BE2C (cell line): ENCODE measurements around the gene FOSB.

Source experiments
- DNase-seq: peaks from one replicate; pipeline ENCODE4 v3.0.0-alpha.2; 2020
- H3K27me3 ChIP-seq: fragments of 250-450 bp; sonication (Bioruptor Pico); 2 replicates; pipeline ENCODE4 v1.5.1; 2020; ENCODE audit warnings: mild to moderate bottlenecking
- H3K36me3 ChIP-seq: fragments of 250-450 bp; sonication (Bioruptor Pico); 2 replicates; pipeline ENCODE4 v1.5.1; 2020; ENCODE audit warnings: mild to moderate bottlenecking
- H3K4me1 ChIP-seq: fragments of 250-450 bp; sonication (Bioruptor Pico); 2 replicates; pipeline ENCODE4 v1.5.1; 2020
- H3K4me3 ChIP-seq: 2 replicates; pipeline ENCODE4 v1.5.1; 2011; ENCODE audit warnings: low read depth, low read length
- H3K9me3 ChIP-seq: fragments of 250-450 bp; sonication (Bioruptor Pico); 2 replicates; pipeline ENCODE4 v1.5.1; 2020
- TF ChIP-seq, protein P1 (sequence below): IDR thresholded peaks from 2 replicates; pipeline ENCODE4 v1.5.1; 2012; ENCODE audit warnings: mild to moderate bottlenecking, low read depth, low read length

Gene FOSB

DNA sequence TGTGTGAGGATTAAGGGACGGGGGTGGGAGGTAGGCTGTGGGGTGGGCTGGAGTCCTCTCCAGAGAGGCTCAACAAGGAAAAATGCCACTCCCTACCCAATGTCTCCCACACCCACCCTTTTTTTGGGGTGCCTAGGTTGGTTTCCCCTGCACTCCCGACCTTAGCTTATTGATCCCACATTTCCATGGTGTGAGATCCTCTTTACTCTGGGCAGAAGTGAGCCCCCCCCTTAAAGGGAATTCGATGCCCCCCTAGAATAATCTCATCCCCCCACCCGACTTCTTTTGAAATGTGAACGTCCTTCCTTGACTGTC, 5.5 kb downstream of the FOSB start:
- Histone ChIP-seq H3K27me3 (peaks cover 35% of the 10 kb centered on the region), H3K36me3 (no peaks in the 10 kb centered on the region), H3K4me1 (peaks cover 3% of the 10 kb centered on the region; the same call in 1 of the 2 replicates), H3K4me3 (no peak overlapping the region), H3K9me3 (no peaks in the 10 kb centered on the region)
- DNase-seq = no peak
- TF ChIP-seq, protein P1, sequence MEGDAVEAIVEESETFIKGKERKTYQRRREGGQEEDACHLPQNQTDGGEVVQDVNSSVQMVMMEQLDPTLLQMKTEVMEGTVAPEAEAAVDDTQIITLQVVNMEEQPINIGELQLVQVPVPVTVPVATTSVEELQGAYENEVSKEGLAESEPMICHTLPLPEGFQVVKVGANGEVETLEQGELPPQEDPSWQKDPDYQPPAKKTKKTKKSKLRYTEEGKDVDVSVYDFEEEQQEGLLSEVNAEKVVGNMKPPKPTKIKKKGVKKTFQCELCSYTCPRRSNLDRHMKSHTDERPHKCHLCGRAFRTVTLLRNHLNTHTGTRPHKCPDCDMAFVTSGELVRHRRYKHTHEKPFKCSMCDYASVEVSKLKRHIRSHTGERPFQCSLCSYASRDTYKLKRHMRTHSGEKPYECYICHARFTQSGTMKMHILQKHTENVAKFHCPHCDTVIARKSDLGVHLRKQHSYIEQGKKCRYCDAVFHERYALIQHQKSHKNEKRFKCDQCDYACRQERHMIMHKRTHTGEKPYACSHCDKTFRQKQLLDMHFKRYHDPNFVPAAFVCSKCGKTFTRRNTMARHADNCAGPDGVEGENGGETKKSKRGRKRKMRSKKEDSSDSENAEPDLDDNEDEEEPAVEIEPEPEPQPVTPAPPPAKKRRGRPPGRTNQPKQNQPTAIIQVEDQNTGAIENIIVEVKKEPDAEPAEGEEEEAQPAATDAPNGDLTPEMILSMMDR = no peak

DNA sequence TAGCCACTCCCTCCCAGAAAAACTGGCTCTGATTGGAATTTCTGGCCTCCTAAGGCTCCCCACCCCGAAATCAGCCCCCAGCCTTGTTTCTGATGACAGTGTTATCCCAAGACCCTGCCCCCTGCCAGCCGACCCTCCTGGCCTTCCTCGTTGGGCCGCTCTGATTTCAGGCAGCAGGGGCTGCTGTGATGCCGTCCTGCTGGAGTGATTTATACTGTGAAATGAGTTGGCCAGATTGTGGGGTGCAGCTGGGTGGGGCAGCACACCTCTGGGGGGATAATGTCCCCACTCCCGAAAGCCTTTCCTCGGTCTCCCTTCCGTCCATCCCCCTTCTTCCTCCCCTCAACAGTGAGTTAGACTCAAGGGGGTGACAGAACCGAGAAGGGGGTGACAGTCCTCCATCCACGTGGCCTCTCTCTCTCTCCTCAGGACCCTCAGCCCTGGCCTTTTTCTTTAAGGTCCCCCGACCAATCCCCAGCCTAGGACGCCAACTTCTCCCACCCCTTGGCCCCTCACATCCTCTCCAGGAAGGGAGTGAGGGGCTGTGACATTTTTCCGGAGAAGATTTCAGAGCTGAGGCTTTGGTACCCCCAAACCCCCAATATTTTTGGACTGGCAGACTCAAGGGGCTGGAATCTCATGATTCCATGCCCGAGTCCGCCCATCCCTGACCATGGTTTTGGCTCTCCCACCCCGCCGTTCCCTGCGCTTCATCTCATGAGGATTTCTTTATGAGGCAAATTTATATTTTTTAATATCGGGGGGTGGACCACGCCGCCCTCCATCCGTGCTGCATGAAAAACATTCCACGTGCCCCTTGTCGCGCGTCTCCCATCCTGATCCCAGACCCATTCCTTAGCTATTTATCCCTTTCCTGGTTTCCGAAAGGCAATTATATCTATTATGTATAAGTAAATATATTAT, 6.1 kb downstream of the FOSB start:
- no peaks in the 10 kb centered on the region for H3K36me3 ChIP-seq
- H3K9me3 ChIP-seq = no peaks in the 10 kb centered on the region
- no peak overlapping the region for H3K4me3 ChIP-seq
- peaks cover 35% of the 10 kb centered on the region for H3K27me3 ChIP-seq
- TF ChIP-seq, protein P1 = no peak
- peaks cover 3% of the 10 kb centered on the region; the same call in 1 of the 2 replicates for H3K4me1 ChIP-seq
- no peak for DNase-seq

DNA sequence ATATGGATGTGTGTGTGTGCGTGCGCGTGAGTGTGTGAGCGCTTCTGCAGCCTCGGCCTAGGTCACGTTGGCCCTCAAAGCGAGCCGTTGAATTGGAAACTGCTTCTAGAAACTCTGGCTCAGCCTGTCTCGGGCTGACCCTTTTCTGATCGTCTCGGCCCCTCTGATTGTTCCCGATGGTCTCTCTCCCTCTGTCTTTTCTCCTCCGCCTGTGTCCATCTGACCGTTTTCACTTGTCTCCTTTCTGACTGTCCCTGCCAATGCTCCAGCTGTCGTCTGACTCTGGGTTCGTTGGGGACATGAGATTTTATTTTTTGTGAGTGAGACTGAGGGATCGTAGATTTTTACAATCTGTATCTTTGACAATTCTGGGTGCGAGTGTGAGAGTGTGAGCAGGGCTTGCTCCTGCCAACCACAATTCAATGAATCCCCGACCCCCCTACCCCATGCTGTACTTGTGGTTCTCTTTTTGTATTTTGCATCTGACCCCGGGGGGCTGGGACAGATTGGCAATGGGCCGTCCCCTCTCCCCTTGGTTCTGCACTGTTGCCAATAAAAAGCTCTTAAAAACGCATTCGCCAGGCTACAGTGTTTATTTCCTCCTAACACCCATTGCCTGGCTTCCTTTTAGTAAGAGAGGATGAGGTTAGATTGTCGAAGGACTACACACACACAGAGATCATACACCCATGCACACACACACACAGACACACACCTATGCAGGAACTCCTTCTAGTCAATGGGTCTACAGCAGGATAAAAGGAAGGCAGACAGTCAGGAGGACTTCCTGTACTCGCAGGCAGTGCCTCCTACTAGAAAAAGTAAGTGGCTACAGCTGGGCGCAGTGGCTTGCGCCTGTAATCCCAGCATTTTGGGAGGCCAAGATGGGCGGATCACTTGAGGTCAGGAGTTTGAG, 7.1 kb downstream of the FOSB start:
- H3K36me3 ChIP-seq = no peaks in the 10 kb centered on the region
- H3K4me1 ChIP-seq = peaks cover 3% of the 10 kb centered on the region; the same call in 1 of the 2 replicates
- no peak for DNase-seq
- H3K4me3 ChIP-seq = no peak overlapping the region
- H3K27me3 ChIP-seq = peaks cover 35% of the 10 kb centered on the region
- TF ChIP-seq, protein P1 = no peak
- H3K9me3 ChIP-seq = no peaks in the 10 kb centered on the region

DNA sequence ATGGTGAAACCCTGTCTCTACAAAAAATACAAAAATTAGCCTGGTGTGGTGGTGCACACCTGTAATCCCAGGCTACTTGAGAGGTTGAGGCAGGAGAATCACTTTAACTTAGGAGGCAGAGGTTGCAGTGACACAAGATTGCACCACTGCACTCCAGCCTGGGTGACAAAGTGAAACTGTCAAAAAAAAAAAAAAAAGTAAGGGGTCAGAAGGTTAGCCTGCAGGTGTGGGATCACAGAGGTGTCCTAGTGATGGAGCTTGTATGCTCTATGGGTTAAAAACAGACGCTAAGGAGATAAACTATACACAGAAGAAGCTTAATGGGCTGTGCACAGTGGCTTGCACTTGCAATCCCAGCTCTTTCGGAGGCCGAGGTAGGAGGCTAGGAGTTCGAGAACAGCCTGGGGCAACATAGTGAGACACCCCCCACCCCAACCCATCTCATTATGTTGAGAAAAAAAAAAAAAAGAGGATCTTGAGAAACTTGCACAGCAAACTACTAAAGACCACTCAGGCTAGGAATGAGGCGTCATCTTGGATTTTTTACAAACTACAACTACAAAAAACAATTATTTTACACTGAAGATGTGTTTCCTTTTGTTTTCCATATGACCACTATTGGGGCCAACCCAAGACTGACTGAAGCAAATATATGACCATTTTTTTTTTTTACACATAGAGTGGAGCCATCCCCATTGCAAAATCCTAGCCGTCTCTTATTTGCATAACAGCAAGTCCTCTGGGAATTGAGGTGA, 7.9 kb downstream of the FOSB start:
- TF ChIP-seq, protein P1 = no peak
- H3K4me1 ChIP-seq = peaks cover 3% of the 10 kb centered on the region; the same call in 1 of the 2 replicates
- no peaks in the 10 kb centered on the region for H3K36me3 ChIP-seq
- H3K9me3 ChIP-seq = no peaks in the 10 kb centered on the region
- no peak overlapping the region for H3K4me3 ChIP-seq
- no peak for DNase-seq
- peaks cover 35% of the 10 kb centered on the region for H3K27me3 ChIP-seq

DNA sequence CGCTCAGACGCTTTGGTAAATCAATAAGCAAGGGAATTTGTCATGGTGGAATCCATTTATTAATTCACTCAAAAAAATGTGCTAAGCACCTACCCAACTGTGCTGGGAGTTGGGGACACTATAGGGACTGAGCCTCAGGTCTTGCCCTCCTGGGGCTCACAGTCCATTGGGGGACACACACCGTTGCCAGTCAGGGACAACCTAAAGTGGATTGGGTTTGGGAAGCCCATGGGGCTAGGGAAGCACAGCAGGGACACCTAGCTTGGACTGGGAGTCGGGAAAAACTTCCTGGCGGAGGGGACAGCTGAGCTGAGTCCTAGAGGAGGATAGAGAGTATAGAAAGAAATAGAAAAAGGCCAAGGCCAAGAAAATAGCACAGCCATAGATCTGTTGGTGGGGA, 8.5 kb downstream of the FOSB start:
- no peaks in the 10 kb centered on the region for H3K9me3 ChIP-seq
- H3K4me3 ChIP-seq = no peak overlapping the region
- H3K27me3 ChIP-seq = peaks cover 35% of the 10 kb centered on the region
- TF ChIP-seq, protein P1 = no peak
- H3K4me1 ChIP-seq = peaks cover 3% of the 10 kb centered on the region; the same call in 1 of the 2 replicates
- no peak for DNase-seq
- no peaks in the 10 kb centered on the region for H3K36me3 ChIP-seq
